ENCODE measurements around the gene SEC31B.

The SEC31B gene

GRCh38 chr10:100510533-100511308 is 8.9 kb downstream of the SEC31B start:
- TF ChIP-seq TEAD4 (IDR thresholded peaks at IDR 0.05) (no peak), RAD21 (IDR thresholded peaks at IDR 0.05; ENCODE audit: low read depth) (no peak), MAX (IDR thresholded peaks at IDR 0.05) (no peak), NFIC (IDR thresholded peaks at IDR 0.05) (peak; percentile 56)

DNA sequence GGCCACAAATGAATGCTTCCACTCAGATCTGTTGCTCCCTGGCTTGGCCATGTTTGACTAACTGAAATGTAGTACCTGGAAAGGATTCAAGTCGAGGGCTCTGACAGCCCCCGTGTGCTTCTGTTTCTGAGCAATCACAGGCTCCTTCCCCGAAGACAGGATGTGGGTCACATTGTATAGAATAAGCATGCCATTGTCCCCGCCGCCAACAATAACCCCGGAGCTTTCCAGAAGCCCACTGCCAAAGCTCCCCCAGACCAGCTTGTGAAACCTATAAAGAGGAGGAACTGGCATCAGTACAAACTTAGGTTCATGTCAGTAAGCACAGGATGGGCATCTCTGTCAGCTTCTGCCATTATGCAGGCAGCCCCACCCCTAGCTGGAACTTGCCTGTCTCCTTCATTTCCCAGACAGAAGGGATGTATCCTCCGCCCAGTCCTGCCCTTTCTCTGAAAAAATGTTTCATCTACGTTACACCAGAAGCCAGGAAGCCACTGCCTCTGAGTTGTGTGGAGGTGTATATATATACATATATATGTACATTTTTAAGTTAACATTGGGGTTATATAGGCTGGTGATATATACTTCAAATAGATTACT is 10.3 kb downstream of the SEC31B start:
- no peak for TF ChIP-seq NFIC (IDR thresholded peaks at IDR 0.05)
- no peak for TF ChIP-seq CREB1 (IDR thresholded peaks at IDR 0.05; ENCODE audit: low read depth)
- TF ChIP-seq MAX (IDR thresholded peaks at IDR 0.05) = no peak
- TF ChIP-seq TEAD4 (IDR thresholded peaks at IDR 0.05) = no peak
- no peak for TF ChIP-seq EGR1 (IDR thresholded peaks at IDR 0.05)
- no peak for TF ChIP-seq EP300 (IDR thresholded peaks at IDR 0.05; ENCODE audit: borderline replicate concordance)
- TF ChIP-seq TAF1 (IDR thresholded peaks at IDR 0.05; ENCODE audit: low read depth) = no peak
- no peak for TF ChIP-seq RAD21 (IDR thresholded peaks at IDR 0.05; ENCODE audit: low read depth)
- TF ChIP-seq YY1 (IDR thresholded peaks at IDR 0.05; ENCODE audit: low read depth) = no peak
- no peak for TF ChIP-seq TCF12 (IDR thresholded peaks at IDR 0.05; ENCODE audit: low read depth)
- no peak for TF ChIP-seq CEBPB (IDR thresholded peaks at IDR 0.05)
- TF ChIP-seq FOXM1 (IDR thresholded peaks at IDR 0.05; ENCODE audit: borderline replicate concordance, low read depth) = no peak

- TF ChIP-seq ZBTB7A (IDR thresholded peaks at IDR 0.05; ENCODE audit: low read depth) (no peak), EP300 (IDR thresholded peaks at IDR 0.05; ENCODE audit: borderline replicate concordance) (no peak), RAD21 (IDR thresholded peaks at IDR 0.05; ENCODE audit: low read depth) (peak; percentile 66)
- TF ChIP-seq, protein P1, sequence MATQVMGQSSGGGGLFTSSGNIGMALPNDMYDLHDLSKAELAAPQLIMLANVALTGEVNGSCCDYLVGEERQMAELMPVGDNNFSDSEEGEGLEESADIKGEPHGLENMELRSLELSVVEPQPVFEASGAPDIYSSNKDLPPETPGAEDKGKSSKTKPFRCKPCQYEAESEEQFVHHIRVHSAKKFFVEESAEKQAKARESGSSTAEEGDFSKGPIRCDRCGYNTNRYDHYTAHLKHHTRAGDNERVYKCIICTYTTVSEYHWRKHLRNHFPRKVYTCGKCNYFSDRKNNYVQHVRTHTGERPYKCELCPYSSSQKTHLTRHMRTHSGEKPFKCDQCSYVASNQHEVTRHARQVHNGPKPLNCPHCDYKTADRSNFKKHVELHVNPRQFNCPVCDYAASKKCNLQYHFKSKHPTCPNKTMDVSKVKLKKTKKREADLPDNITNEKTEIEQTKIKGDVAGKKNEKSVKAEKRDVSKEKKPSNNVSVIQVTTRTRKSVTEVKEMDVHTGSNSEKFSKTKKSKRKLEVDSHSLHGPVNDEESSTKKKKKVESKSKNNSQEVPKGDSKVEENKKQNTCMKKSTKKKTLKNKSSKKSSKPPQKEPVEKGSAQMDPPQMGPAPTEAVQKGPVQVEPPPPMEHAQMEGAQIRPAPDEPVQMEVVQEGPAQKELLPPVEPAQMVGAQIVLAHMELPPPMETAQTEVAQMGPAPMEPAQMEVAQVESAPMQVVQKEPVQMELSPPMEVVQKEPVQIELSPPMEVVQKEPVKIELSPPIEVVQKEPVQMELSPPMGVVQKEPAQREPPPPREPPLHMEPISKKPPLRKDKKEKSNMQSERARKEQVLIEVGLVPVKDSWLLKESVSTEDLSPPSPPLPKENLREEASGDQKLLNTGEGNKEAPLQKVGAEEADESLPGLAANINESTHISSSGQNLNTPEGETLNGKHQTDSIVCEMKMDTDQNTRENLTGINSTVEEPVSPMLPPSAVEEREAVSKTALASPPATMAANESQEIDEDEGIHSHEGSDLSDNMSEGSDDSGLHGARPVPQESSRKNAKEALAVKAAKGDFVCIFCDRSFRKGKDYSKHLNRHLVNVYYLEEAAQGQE (IDR thresholded peaks at IDR 0.05; ENCODE audit: low read depth) = no peak
- TF ChIP-seq, protein P2, sequence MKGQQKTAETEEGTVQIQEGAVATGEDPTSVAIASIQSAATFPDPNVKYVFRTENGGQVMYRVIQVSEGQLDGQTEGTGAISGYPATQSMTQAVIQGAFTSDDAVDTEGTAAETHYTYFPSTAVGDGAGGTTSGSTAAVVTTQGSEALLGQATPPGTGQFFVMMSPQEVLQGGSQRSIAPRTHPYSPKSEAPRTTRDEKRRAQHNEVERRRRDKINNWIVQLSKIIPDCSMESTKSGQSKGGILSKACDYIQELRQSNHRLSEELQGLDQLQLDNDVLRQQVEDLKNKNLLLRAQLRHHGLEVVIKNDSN (IDR thresholded peaks at IDR 0.05) = no peak
Observed at GRCh38 chr10:100508691-100509150, 10.9 kb downstream of the SEC31B start.

GRCh38 chr10:100508266-100508665 is 11.4 kb downstream of the SEC31B start:
- TF ChIP-seq CREB1 (IDR thresholded peaks at IDR 0.05; ENCODE audit: low read depth) = no peak
- no peak for TF ChIP-seq FOXM1 (IDR thresholded peaks at IDR 0.05; ENCODE audit: borderline replicate concordance, low read depth)
- no peak for TF ChIP-seq TAF1 (IDR thresholded peaks at IDR 0.05; ENCODE audit: low read depth)
- TF ChIP-seq RAD21 (IDR thresholded peaks at IDR 0.05; ENCODE audit: low read depth) = no peak
- no peak for TF ChIP-seq TEAD4 (IDR thresholded peaks at IDR 0.05)
- TF ChIP-seq TCF12 (IDR thresholded peaks at IDR 0.05; ENCODE audit: low read depth) = no peak
- no peak for TF ChIP-seq EGR1 (IDR thresholded peaks at IDR 0.05)
- no peak for TF ChIP-seq EP300 (IDR thresholded peaks at IDR 0.05; ENCODE audit: borderline replicate concordance)
- no peak for TF ChIP-seq NFIC (IDR thresholded peaks at IDR 0.05)
- TF ChIP-seq YY1 (IDR thresholded peaks at IDR 0.05; ENCODE audit: low read depth) = no peak
- no peak for TF ChIP-seq CEBPB (IDR thresholded peaks at IDR 0.05)
- TF ChIP-seq, protein P1 (IDR thresholded peaks at IDR 0.05; ENCODE audit: low read depth) = no peak
- TF ChIP-seq MAX (IDR thresholded peaks at IDR 0.05) = no peak
- TF ChIP-seq, protein P2 (IDR thresholded peaks at IDR 0.05) = no peak
- TF ChIP-seq ZBTB7A (IDR thresholded peaks at IDR 0.05; ENCODE audit: low read depth) = no peak

DNA sequence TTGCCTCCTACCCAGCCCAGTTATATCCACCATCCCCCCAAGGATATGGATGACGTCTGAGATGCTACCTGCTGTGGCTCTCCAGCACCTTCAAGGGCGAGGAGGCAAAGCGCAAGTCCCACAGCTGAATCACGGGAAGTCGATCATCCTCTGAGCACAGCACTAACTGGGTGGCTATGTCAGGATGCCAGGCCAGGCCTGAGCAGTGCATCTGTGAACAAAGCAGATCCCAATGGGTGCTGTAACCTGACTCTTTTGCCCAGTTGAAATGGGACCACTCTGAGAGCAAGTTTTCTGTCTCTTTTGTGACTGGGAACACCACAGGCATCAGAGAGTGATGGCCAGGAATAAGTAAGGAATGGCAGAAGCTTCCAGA is 12.3 kb downstream of the SEC31B start:
- TF ChIP-seq, protein P2 (IDR thresholded peaks at IDR 0.05) = no peak
- TF ChIP-seq EGR1 (IDR thresholded peaks at IDR 0.05) = no peak
- no peak for TF ChIP-seq TEAD4 (IDR thresholded peaks at IDR 0.05)
- no peak for TF ChIP-seq EP300 (IDR thresholded peaks at IDR 0.05; ENCODE audit: borderline replicate concordance)
- TF ChIP-seq ZBTB7A (IDR thresholded peaks at IDR 0.05; ENCODE audit: low read depth) = no peak
- TF ChIP-seq RAD21 (IDR thresholded peaks at IDR 0.05; ENCODE audit: low read depth) = no peak
- no peak for TF ChIP-seq CREB1 (IDR thresholded peaks at IDR 0.05; ENCODE audit: low read depth)
- TF ChIP-seq MAX (IDR thresholded peaks at IDR 0.05) = no peak
- TF ChIP-seq YY1 (IDR thresholded peaks at IDR 0.05; ENCODE audit: low read depth) = no peak
- TF ChIP-seq TCF12 (IDR thresholded peaks at IDR 0.05; ENCODE audit: low read depth) = no peak
- TF ChIP-seq NFIC (IDR thresholded peaks at IDR 0.05) = no peak
- TF ChIP-seq, protein P1 (IDR thresholded peaks at IDR 0.05; ENCODE audit: low read depth) = no peak
- no peak for TF ChIP-seq TAF1 (IDR thresholded peaks at IDR 0.05; ENCODE audit: low read depth)
- no peak for TF ChIP-seq CEBPB (IDR thresholded peaks at IDR 0.05)
- TF ChIP-seq FOXM1 (IDR thresholded peaks at IDR 0.05; ENCODE audit: borderline replicate concordance, low read depth) = no peak

Measured in Ishikawa (cell line).